Measurements from ENCODE around the gene SMURF2.

GRCh38 chr17:64573214-64573613, 88.9 kb downstream of the SMURF2 start:
- TF ChIP-seq CTCF (IDR thresholded peaks at IDR 0.05), result no peak
- TF ChIP-seq EZH2 (IDR thresholded peaks at IDR 0.05), result no peak

Measured in neural progenitor cell (in vitro differentiated cells).